KG1 (cell line): ENCODE results near the gene KLF13.
"Not testable (repeated sequence)": the region's sequence is repeated elsewhere in the genome, so short reads cannot be mapped to it uniquely, and the experiment has no call there.

Source experiments
- DNase-seq: peaks from one replicate; lab custom pipeline; 2025; lab: John Stamatoyannopoulos, UW

Gene KLF13

DNA sequence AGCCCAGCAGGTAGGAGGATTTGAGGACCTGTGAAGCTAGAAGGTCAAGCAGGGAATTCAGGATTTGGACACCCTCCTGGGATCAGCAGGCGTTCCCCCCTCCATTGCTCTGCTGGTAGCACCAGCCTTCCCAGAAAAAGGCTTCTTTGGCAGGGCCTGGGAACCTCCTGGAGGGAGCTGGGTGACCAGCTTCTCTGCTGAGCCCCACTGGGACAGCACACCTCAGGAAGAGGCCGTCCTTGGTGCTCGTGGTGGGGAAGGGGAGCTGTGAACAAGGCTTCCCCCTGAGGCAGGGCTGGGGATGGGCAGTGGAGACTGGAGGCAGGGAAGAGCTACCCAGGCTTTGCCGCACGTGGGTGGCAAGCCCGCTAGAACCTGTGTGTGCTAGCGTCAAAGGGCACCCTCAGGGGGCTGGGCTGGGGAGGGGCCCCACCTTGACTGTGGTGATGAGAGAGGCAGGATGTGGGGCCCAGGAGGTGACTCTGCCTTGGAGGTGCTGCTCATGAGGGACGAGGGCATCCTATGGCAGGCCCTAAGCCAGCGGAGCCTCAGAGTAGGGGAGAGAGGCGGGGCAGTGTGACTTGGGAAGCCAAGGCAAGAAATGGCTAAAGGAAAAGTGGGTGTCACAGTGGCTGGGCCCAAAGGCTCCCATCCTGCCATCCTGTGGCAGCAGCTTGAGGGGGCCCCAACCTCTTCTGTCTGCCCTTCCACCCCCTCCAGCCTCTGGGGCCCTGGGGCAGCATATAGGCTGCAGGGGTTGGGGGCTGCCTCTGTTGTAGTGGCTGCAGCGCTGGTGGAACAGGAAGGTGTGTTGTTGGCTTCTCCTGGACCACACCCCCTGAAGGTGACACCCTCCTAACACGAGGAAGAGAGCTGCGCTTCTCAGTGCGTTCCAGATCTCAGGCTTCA lies 20.7 kb downstream of the KLF13 start:
- no peak for DNase-seq

DNA sequence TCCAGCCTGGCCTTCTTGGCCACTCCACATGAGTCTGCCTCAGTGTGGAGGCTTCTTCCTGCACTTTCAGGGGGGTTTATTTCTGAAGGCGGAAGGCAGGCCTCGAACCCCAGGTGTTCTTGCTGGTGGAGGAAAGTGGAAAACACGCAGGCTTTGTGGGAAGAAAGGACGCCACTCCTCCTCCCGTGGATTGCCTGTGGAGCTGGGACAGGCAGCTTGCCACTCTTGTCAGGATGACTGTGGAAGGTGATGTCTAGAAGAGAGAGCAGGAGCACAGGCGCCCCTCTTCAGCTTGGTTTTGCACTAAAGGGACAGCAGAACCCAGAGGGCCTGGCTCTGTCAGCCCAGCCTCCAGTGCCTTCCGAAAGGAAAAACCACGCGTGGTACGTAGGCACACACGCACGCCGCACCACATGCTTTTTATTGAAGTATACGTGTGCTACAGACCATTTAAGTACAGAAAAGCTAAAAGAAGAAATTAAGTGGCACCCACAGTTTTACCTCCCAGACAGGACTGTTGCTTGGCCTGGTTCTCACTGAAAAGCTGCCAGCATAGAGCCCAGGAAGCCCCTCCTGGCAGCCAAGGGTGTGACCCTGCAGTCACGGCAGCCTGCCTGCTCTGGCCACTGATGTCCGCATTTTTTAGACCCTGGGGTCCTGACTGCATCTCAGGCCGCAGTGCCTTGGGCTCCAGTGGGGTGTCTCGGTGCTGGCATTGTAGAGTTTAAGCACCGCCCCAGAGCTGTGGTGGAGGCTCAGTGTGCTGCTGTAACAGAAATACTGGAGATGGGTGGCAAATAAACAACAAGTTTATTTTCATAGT lies 21.6 kb downstream of the KLF13 start:
- DNase-seq, result no peak

DNA sequence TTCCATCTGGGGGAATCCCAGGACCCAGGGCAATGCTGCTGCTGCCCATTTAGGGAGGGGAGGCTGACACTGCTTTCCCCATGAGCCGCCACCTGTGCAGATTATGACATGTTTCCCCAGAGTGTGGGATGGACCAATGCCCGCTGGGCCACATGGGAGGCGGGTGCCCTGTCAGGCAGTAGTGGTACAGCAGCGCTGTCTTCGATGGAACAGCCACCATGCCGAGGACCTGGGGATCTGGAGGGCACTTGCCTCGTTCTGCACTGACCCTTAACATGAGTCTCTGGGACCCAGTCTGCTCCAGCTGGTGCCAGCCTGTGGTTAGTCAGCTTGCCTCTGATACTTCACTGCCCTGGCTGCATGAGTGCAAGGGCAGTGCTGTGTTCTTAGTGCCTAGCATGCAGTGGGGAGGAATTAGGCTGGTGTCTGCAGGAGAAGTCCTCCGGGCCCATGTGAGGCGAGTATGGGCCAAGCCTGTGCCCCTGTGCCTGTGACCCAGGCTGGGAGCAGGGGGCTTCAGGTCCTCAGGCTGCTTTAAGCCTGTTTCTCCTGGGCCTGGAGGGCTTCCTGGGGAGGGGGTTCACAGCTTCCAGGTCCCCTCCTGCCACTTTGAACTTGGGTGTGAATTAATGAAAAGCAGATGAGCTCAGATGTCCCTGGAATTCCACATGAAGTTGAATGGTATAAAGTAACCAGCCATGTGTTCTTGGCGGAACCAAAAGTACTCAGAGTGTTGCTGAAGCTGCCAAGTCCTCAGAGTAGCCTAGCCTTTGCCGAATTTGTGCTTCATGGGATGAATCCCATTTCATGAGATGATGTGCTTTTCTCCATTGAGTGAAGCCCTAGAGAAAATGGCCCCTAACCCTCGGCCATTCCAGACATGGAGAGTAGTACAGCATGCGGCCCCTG lies 22.9 kb downstream of the KLF13 start:
- DNase-seq, result no peak

DNA sequence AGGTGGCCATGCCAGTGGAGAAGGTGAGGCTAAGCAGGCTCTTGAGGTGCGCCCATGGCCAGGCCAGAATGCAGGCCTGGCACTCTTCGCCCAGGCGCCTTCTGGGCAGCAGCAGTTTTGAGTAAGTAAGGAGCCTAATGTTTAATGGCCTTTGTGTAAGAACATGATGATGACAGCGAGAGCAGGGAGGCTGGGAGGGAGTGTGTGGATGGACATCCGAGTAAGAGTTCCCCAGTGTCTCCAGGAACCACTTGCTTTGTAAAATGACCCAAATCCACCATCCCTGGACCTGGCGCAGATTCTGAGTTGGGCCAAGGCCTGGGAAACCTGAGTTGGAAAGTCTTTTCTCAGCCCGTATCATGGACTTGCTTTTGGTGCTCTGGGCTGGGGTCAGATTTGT lies 24.1 kb downstream of the KLF13 start:
- no peak for DNase-seq

DNA sequence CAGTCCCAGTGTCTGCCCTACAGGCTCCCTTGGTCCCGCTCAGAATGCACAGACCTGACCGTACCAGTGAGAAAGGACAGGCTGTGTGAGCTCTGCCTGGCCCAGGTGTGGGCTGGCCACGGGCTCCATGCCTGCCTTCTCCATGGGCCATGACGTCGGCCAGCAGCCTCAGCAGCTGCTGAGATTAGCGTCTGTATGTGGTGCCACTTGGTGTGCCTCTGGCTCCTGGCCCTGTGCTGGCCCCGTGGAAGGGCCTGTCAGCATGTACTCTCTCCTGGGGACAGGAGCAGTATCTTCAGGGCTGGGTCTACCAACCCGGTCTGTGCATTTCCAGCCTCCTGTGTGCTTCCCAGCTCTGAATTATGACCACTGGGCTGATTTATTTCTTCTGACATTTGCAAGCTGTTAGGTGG lies 25.7 kb downstream of the KLF13 start:
- DNase-seq, result no peak

DNA sequence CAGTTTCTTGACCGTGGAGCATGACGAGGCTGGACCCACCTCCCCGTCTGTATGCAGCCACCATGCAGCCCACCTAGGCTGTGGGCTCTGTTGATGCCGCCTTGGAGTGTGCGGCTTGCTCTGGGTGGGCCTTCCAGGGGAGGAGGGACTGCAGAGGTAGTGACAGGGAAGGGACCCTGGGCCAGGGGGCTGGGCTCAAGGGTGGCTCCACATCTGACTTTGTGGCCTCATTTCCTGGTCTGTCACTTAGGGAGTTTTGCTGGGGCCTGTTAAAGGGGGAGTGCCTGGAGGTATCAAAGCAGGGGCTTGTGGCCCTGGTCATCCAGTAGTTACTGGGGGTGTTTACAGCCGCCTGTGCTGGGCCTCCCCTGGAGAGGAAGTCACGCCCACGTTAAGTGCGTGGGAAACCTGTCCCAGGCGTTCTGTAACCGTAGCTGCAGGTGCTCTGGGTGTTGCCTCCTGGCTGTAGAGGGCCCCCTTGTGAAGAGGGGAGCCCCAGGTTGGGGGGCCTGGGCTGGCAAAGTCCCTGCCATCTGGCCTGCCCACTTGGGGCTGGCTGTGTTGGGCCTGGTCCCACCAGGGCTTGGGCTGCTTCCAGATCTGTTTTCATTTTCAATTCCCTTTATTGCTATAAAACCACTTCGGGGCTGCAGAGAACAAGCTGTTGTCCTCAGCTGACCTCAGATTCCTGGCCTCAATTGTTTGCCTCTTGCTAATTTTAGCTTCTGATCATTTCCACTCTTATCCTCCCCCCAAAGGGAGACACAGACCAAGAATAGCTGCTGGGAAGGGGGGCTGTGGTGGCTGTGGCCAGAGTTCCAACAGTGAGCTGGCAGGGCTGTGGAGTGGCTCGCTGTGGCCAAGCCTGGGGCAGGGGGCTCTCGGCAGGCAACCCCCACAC lies 26.5 kb downstream of the KLF13 start:
- peak; percentile 30 for DNase-seq

DNA sequence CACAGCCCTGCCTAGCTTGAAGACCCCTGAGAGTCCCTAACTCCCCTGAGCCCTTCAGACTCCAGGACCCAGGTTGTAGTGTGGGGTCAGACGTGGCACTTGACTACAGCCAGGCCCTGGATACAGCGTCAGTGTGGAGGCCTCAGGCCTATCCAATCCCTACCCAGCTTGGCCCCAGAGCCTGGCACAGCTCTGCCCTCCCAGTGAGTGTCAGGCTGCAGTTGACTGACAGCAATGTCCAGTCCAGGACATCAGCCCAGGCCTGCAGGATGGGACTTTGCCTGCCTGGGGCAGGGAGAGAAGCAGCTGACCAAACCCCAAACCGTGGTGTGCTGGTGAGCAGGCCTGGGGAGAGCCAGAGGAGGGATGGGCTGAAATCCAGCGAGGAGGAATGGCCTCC lies 27.3 kb downstream of the KLF13 start:
- DNase-seq, result no peak

DNA sequence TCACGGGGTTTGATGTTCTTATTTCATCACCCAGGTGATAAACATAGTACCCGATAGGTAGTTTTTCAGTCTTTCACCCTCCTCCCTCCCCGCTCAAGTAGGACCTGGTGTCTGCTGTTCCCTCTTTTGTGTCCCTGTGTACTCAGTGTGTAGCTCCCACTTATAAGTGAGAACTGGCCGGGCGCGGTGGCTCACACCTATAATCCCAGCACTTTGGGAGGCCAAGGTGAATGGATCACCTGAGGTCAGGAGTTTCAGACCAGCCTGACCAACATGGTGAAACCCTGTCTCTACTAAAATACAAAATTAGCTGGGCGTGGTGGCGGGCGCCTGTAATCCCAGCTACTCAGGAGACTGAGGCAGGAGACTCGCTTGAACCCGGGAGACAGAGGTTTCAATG lies 29.5 kb downstream of the KLF13 start:
- DNase-seq, result not testable (repeated sequence)

DNA sequence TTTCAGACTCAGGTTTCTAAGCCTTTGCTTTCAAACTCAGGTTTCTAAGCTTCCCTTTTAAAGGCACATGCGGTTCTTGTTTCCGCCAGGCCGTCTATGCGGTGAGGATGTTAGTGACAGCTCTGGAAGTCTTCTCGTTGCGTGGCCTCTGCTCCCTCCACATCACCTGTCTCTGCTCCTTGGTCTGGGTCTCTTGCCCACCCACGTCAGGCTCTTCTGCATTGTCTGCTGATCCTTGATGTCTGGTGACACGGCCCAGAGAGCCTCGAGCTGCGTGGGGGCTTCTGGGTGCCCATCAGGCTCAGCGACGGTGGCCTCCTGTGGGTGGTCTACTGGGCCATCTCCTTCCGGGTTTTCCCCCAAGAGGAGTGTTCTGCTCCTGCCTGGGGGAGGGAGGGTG lies 30.5 kb downstream of the KLF13 start:
- DNase-seq, result peak; percentile 18

DNA sequence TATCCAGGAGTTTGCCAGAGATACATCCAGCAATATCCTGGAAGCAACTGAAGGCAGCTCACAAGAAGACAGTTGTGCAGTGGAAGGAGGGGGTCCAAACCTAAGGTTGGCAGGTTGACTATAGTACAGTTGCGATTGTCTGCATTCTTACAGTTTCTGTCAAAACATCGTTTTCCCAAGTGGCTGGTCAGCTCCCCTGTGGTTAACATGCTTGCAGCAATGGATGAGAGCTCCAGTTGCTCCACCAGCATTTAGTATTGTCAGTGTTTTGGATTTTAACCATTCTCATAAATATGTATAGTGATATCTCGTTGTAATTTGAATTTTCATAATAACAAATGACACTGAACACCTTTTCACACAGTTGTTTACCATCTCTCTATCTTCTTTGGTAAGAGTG lies 31.5 kb downstream of the KLF13 start:
- DNase-seq, result no peak

DNA sequence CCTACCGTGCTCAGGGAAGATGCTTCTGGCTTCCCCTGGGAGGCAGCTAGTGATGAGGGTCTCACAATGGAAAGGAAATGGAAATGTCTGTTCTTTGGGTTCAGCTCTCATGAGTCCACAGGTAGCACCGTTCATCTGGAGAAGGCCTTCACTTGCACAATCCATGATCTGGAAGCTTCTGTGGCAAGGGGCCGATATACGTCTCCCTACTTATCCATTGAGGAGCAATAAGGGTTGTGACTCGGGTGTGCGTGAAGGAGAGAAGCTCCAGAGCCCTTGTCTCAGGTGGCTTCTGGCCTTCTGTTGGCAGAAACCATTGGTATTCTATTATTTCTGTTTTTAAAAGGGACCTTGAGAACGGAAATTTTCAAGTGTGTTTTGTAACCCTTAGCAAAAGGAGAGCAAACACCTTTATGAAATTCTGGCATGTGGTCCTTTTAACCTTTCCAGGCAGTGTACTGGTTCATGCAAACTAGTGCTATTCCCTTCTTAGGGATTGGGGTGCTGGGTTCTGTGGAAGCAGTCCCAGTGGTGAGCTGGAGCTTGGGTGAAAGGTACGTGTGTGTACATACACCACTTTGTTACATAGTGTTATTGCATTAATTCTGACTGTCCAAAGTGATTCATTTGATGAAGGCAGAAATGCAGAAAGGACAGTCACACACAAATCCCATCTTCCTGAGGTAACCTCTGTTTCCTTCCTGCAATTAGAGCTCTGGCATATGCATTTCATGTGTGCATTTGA lies 32.5 kb downstream of the KLF13 start:
- no peak for DNase-seq

DNA sequence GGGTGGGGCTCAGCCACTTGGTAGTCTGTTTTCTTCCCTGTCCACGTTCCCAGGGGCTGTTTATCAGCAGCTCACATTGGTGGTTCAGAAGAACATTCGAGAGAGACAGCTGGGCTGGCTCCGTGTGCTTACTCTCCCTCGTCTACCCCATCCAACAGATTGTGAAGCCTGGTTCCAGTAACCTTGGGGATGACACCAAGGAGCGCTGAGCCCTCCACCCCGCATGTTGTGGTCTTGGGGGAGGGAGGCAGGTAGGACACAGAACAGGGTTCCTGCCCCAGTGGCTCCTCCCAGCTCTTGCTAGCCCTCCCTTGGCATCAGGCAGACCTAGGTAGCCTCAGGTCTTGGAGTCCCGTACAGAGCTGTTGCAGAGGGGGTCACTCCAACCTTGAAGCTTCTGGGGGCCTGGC lies 33.1 kb downstream of the KLF13 start:
- DNase-seq, result no peak

DNA sequence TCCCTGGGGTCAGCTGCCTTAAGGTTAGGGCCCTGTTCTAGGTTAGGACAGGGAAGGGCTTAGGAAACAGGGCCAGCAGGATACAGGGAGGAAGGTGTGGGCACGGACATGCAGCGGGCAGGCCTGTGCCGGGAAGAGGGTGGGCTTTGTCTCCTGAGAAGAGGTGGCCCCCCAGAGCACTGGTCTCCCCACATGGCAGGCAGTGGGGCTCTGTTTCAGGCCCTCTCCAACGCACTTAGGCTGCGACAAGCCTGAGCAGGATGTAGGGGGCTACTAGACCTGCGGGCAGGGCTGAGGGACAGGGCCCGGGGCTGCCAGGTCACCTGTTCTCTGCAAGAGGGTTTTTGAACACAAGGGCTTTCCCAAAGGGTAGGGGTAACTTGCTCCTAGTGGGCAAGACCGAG lies 33.5 kb downstream of the KLF13 start:
- no peak for DNase-seq

DNA sequence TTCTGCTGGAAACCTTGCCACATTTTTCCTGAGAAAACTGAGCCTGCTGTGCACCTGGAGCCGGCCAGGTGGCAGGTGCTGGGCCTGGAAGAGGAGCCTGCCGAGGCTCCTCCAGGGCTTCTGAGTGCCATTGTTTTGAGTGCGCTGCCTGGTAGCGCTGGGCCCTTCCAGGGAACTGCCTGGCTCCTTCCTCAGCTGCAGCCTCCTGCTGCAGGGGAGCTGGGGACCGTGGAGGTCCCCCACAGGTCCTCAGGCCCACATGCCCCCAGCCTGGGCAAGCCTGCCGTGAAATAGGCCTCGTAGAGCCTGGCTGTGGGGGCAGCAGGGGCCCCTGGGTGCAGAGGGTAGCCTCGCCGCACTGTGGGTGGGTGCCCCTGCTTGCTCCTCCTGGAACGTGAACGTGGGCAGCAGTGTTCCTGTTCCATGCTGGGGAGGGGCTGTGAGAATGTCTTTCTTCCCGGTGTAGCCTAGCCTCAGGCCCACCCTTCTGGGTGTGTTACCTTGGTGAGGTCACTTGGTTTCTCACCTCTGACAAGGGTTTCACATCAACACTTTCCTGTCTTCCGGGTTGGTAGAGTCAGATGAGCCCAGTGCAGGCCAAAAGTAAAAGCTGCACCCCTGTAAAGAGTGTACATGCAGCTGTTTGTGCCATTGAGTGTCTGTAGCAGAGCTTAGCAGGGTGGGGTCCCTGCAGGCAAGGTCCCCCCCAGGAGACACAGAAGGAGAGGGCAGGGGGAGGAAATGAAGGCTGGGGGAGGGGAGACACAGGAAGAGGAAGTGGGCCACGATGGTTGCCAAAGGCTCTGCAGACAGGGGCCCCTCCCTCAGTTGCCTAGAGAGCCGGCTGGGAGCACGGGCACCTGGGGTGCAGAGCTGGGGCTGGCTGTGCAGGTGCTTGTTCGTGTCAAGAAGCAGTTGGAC lies 34.5 kb downstream of the KLF13 start:
- DNase-seq, result peak; percentile 73

DNA sequence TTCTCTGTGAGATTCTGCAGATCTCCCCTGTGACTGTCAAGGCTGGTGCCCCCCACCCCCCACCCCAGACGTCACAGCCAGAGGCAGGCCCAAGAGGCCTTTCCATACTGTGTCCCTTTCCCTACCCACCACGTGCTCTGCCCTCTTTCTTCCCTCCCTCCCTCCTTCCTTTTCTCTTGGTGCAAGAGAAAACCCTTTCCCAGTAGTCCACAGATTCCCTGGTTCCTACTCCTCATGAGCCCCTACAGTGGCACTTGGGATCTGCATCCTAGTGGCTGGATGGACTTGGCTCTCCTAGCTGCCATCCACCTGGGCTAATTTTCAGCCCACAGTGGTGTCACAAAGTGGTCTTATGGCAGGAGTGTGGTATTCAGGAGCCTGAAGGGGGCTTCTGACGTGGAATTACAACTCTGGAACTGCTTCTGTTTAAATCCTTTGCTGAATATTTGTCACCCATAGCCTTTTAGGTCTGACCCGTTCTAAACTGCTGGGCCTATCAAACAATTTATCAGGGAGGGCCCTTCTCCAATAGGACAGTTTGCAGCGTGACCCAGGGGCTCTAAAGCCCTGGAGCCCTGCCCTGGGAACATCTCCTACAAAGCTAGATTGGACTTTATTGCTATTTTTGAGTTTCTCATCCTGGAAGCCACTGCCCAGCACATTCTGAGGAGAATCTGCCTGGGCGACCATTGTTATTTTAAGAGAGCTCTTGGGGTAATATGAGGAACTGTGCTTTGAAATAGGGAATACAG lies 35.3 kb downstream of the KLF13 start:
- peak; percentile 58 for DNase-seq

DNA sequence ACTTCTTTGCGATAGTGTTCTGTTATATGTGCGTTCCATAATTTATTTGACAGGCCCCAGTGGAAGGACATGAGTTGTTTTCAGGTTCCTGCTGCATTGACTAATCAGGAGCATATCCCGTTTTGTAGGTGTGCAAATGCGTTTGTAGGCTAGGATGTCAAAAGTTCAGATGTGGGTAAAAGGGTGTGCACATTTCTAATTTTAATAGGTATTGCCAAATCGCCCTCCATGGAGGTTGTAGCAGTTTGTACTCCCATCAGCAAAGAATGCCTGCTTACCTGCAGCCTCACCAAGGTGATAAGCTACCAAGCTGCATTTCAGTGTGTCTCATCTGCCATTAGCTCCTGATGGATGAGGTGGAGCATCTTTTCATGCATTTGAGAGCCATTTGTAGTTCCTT lies 36.3 kb downstream of the KLF13 start:
- no peak for DNase-seq

DNA sequence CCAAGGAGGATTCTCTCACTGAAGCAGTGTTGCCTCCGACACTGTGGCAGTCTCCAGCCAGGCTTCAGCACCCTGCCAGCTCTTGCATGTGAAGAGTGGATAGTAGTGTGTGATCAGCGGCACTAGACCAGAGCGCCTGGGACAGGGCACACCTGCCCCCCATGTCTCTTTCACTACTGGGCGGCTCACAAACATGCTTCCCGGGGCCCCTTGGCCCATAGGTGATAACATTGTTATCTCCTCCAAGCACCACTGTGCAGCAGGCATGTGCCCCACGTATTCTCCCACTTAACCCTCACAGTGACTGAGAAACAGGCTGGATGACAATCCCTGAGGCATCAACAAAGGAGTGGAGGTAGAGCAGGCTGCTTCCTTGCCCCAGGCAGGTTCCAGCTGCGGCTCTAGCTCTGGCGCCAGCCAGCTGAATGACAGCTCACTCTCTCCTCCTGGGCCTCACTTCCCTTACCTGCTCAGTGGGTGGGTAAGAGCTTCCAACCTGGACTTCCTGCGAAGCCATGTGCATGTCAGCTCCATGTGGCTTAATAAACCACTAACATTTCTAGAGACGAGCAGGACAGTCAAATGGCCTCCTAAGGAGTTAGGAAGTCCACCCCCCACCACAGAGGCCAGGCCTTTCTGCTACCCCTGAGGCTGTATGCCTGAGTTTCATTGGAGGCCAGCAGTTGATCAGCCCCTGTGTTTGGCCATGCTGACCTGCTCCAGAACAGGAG lies 37.8 kb downstream of the KLF13 start:
- no peak for DNase-seq
